Islet precursor cell (in vitro differentiated cells): ENCODE data around the gene DMRTB1.

Experiments
- DNase-seq: peaks from one replicate; pipeline ENCODE4 v3.0.0-alpha.2; 2018

The DMRTB1 gene

GRCh38 chr1:53511323-53511932 lies 52.2 kb downstream of the DMRTB1 start:
- DNase-seq: peak; percentile 71

- peak; percentile 73 for DNase-seq
Measured at GRCh38 chr1:53511933-53512806, 53.0 kb downstream of the DMRTB1 start.

DNA sequence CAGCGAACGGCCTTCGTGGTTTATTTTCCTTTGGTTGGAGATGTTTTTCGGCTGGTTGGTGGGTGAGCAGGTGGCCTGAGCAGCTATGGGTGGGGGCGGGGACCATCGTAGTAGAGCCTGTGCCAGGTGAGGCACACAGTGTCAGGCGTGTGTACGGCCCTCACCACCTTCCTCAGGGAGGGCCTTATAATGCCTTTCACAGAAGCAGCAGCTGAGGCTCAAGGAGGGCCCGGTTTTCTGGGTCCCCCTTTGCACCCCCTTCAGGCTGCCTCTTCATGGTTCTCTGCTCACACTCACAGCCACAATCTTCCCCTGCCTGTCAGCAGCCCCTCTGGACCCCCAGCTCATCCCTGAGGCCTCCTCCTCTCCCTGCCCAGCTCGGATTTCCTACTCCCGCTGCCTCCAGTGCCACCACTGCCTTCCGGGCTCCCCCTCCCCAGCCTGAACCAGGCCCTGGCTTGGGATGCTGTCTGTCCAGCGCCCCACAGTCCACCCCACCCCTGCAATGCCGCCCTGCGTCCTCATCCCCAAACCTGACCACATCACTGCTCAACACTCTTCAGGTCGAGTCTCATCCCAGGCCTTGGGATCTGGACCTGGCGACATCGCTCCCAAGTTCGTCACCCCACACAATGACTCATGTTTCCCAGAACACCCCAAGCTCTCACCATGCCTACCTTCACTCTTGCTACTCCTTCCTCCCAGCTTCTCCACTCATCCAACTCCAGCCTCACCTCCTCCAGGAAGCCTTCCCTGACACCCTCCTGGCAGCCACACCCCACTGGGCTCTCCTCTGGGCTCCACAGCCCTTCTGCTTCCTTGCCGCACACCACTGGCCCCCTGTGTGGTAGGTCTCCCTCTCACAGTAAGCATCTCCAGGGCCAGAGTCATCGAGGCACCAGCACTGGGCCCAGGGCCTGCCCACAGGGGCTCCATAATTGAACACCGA lies 53.9 kb downstream of the DMRTB1 start:
- no peak for DNase-seq

DNA sequence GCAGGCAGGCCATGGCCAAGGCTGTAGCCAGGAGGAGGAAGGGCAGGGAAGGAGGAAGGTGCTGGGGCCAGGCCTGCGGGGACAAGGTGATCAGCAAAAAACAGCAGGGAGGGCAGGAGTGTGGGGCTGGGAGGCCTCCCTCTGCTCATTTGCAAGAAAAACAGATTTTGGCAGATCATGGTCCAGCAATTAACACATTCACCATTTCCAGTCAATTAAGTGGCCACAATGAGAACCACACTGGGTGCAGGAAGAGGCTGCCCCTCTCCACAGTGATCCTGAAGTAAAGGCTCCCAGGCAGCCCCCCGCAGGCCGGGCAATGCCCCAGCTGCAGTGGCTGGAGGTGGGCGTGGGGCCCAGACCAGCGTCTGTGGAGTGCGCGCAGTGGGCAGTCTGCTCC lies 54.6 kb downstream of the DMRTB1 start:
- no peak for DNase-seq

GRCh38 chr1:53514436-53514835 lies 55.2 kb downstream of the DMRTB1 start:
- no peak for DNase-seq

DNA sequence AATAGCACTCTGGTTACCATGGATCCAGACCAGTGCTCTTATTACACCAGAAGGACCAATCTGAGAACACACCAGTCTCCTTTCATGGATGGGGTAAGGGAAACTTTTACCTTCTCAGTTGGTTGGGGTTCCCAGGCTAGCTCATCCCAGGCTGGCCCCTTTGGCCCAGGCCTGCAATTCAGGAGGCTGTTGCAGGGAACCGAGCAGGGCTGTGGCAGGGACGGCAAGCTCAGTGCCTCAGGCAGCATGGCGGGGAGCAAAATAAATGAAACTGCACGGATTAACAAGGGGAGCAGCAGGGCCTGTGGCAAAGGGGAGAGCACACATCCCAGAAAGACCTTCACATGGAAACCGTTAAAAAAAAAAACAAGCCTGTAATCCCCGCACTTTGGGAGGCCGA lies 57.0 kb downstream of the DMRTB1 start:
- no peak for DNase-seq
